Measurements from ENCODE around the gene CASQ2. TPM values are rescaled to one million over a fixed set of nuclear protein-coding genes. Genes with fewer than 3 reads are reported as not detected.

Gene CASQ2
- total RNA-seq, 1 donor from 2014 or later: not detected

DNA sequence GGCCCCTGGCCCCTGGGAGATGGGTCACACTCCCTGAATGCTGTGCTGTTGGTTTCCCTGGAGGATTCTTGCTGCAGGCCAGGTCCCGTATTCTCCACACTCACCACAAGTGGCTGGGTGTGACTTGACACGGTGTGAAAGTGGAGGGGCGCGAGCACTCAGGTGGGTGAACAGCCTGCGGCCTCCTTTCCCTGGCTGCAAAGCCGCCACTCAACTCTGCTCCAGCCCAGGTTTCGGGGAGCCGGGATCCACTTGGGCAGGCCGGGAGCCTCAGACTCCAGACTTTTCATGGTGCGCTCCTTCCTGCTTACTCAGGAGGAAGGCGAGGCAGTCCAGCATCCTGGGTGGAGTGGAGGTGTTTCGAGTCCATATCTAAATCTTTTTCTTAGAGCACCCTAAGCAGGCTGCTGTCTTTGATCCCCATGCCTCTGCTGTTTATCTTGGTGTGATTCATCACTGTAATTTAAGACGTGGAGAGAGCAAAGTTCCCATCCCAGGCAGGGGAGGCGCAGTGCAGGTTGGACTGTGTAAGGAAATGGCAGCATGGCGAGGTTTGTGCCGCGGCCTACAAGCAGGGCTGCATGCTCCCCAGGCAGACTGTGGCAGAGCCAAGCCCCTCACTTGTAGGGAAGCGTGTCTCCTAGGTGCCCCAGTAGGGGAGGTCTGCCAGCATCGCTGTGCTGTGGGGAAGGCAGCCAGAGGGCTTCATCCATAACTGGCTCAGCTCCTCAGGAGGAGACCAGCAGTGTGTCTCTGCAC lies 97.2 kb downstream of the CASQ2 start:
- Mint-ChIP-seq H3K27me3 (no peaks in the 10 kb centered on the region), H3K36me3 (ENCODE audit: insufficient read depth) (peaks cover 21% of the 10 kb centered on the region), H3K9me3 (ENCODE audit: low read depth) (no peaks in the 10 kb centered on the region), H3K4me3 (ENCODE audit: low read depth) (no peak overlapping the region), H3K4me1 (ENCODE audit: low read depth) (peaks cover 26% of the 10 kb centered on the region), H3K27ac (no peak overlapping the region)
- TF ChIP-seq, protein P1, sequence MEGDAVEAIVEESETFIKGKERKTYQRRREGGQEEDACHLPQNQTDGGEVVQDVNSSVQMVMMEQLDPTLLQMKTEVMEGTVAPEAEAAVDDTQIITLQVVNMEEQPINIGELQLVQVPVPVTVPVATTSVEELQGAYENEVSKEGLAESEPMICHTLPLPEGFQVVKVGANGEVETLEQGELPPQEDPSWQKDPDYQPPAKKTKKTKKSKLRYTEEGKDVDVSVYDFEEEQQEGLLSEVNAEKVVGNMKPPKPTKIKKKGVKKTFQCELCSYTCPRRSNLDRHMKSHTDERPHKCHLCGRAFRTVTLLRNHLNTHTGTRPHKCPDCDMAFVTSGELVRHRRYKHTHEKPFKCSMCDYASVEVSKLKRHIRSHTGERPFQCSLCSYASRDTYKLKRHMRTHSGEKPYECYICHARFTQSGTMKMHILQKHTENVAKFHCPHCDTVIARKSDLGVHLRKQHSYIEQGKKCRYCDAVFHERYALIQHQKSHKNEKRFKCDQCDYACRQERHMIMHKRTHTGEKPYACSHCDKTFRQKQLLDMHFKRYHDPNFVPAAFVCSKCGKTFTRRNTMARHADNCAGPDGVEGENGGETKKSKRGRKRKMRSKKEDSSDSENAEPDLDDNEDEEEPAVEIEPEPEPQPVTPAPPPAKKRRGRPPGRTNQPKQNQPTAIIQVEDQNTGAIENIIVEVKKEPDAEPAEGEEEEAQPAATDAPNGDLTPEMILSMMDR (IDR thresholded peaks at IDR 0.05; ENCODE audit: unreplicated experiment): no peak
- DNase-seq (ENCODE audit: low spot score, unreplicated experiment): no peak

DNA sequence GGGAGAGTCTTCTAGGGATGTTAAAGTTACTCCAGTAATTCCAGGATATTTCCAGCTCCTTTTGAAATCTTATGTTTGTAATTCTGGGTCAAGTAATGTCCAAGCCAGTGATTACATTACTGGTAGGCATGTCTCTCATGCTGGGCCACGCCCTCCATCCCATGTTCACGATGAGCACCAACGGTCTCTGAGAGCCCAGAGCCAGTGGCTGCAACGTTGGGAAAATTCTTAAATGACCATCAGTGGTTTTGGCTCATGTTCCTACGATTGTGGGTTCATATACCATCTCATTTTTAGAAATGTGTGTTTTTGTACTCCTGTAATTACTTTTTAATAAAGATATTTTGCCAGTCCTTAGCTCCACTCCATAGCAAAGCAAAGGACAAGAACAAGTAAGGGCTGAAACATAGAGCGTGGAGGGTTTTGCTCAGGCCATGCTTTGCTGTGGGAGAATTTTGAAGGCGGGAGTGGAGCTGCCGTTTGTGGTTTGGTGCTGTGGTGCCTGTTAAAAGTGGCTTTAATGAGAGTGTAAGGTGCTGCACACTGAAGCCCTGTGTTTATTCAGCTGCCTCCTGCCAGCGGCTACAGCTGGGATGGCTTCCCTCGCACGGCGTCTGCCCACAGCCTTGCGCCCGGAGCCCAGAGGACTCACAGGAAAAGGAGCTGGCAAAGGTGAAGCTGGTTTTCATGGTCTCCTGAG lies 97.9 kb downstream of the CASQ2 start:
- peaks cover 24% of the 10 kb centered on the region for H3K36me3 Mint-ChIP-seq (ENCODE audit: insufficient read depth)
- no peak for DNase-seq (ENCODE audit: low spot score, unreplicated experiment)
- peaks cover 26% of the 10 kb centered on the region for H3K4me1 Mint-ChIP-seq (ENCODE audit: low read depth)
- H3K27me3 Mint-ChIP-seq: no peaks in the 10 kb centered on the region
- no peaks in the 10 kb centered on the region for H3K9me3 Mint-ChIP-seq (ENCODE audit: low read depth)
- no peak overlapping the region for H3K27ac Mint-ChIP-seq
- TF ChIP-seq, protein P1 (IDR thresholded peaks at IDR 0.05; ENCODE audit: unreplicated experiment): no peak
- no peak overlapping the region for H3K4me3 Mint-ChIP-seq (ENCODE audit: low read depth)

DNA sequence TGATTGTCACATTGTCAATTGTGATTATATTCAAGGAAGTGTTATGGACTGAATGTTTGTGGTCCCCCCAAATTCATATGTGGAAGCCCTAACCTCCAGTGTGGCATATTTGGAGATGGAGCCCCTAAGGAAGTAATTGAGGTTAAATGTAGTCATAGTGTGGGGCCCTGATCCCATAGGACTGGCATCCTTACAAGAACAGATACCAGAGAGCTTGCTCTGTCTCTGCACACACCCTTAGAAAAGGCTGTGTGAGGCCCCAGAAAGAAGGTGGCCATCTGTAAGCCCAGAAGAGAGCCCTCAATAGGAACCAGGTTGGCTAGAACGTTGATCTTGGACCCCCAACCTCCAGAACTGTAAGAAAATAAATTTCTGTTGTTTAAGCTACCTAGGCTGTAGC lies 98.6 kb downstream of the CASQ2 start:
- DNase-seq (ENCODE audit: low spot score, unreplicated experiment): no peak
- Mint-ChIP-seq H3K4me3 (ENCODE audit: low read depth) (no peak overlapping the region), H3K36me3 (ENCODE audit: insufficient read depth) (peaks cover 24% of the 10 kb centered on the region), H3K4me1 (ENCODE audit: low read depth) (peaks cover 26% of the 10 kb centered on the region), H3K27me3 (no peaks in the 10 kb centered on the region), H3K27ac (no peak overlapping the region), H3K9me3 (ENCODE audit: low read depth) (no peaks in the 10 kb centered on the region)
- TF ChIP-seq, protein P1 (IDR thresholded peaks at IDR 0.05; ENCODE audit: unreplicated experiment): no peak

DNA sequence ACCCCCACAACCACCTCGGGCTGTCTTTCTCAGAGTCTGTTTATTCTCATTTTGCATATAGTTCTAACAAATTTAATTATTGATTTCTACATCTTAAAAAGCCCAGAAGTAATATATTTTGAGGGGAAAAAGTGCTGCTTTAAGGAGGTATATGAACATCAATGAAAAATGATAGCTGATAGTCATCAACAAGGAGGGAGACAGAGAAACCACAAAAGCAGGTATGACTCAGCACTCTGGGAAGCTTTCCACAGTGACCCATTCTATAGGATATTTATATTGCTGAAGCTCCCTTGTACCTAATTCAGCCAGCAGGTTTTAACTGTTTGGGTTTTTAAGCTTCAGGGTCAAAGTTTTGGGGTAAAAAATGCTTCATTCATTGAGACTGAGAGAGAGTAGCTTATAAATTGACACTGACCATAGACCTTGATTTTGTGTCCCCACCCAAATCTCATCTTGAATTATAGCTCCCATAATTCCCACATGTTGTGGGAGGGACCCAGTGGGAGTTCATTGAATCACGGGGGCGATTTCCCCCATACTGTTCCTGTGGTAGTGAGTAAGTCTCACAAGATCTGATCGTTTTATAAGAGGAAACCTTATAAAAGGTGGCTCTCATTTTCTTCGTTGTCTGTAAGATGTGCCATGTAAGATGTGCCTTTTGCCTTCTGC lies 99.4 kb downstream of the CASQ2 start:
- Mint-ChIP-seq H3K36me3 (ENCODE audit: insufficient read depth) (peaks cover 22% of the 10 kb centered on the region), H3K4me3 (ENCODE audit: low read depth) (no peak overlapping the region), H3K27ac (no peak overlapping the region), H3K27me3 (no peaks in the 10 kb centered on the region), H3K4me1 (ENCODE audit: low read depth) (peaks cover 26% of the 10 kb centered on the region), H3K9me3 (ENCODE audit: low read depth) (no peaks in the 10 kb centered on the region)
- no peak for DNase-seq (ENCODE audit: low spot score, unreplicated experiment)
- TF ChIP-seq, protein P1 (IDR thresholded peaks at IDR 0.05; ENCODE audit: unreplicated experiment): no peak

DNA sequence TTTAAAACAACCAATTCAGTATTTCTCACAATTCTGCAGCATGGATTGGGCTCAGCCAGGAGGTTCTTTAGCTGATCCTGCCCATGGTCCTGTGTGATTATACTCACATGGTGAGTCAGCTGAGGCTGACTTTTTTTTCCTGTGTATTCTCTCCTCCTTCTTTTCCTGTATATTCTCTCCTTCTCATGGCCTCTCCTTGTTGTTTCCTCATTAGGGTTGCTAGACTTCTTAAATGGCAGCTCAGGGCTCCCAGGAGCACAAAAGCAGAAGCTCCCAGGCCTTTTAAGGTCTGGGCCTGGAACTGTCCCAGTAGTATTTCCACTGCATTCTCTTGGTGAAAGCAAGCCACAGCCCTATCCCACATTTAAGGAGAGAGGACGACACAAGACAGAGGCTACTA lies 99.9 kb downstream of the CASQ2 start:
- TF ChIP-seq, protein P1 (IDR thresholded peaks at IDR 0.05; ENCODE audit: unreplicated experiment): no peak
- H3K27me3 Mint-ChIP-seq: no peaks in the 10 kb centered on the region
- peaks cover 24% of the 10 kb centered on the region for H3K36me3 Mint-ChIP-seq (ENCODE audit: insufficient read depth)
- peak overlapping the region; percentile 3 for H3K27ac Mint-ChIP-seq
- H3K4me3 Mint-ChIP-seq (ENCODE audit: low read depth): no peak overlapping the region
- H3K9me3 Mint-ChIP-seq (ENCODE audit: low read depth): no peaks in the 10 kb centered on the region
- H3K4me1 Mint-ChIP-seq (ENCODE audit: low read depth): peaks cover 26% of the 10 kb centered on the region
- no peak for DNase-seq (ENCODE audit: low spot score, unreplicated experiment)
